ENCODE data around the gene SNAI1. TPM values are rescaled to one million over a fixed set of nuclear protein-coding genes. Genes with fewer than 3 reads are reported as not detected.

Gene SNAI1
- total RNA-seq, 1 experiment from 2014 or later = 0.90 TPM

GRCh38 chr20:49980140-49981008 is 2.4 kb upstream of the SNAI1 start:
- BruUV-seq (replicated peaks) = no TSS peak
- TF ChIP-seq CTCF (IDR thresholded peaks at IDR 0.05; ENCODE audit: unreplicated experiment) = no peak
- H3K4me1 Mint-ChIP-seq (ENCODE audit: low read depth, unreplicated experiment) = peaks cover 41% of the 10 kb centered on the region
- peaks cover 21% of the 10 kb centered on the region for H3K36me3 Mint-ChIP-seq (ENCODE audit: insufficient read depth, unreplicated experiment)
- CTCF ChIA-PET = interaction anchor here (1.4 to 5.5 kb wide), 3 partner anchors 90 to 140 kb away, joined by 3 to 134 read pairs (median 9); no protein-coding TSS in a partner anchor
- H3K27ac Mint-ChIP-seq (ENCODE audit: unreplicated experiment) = peak overlapping the region; percentile 10
- H3K27me3 Mint-ChIP-seq (ENCODE audit: unreplicated experiment) = peaks cover 29% of the 10 kb centered on the region
- H3K9me3 Mint-ChIP-seq (ENCODE audit: low read depth, unreplicated experiment) = no peaks in the 10 kb centered on the region
- no peak for DNase-seq
- H3K4me3 Mint-ChIP-seq (ENCODE audit: low read depth, unreplicated experiment) = no peak overlapping the region
- intact Hi-C loops (cut with micrococcal nuclease; ENCODE audit: unreplicated experiment) = loop anchor here (2.0 kb wide), 1 partner anchor 192 kb away; no protein-coding TSS in a partner anchor

GRCh38 chr20:49981218-49982071 is 1.3 kb upstream of the SNAI1 start:
- BruUV-seq (replicated peaks) = no TSS peak
- Mint-ChIP-seq H3K36me3 (ENCODE audit: insufficient read depth, unreplicated experiment) (peaks cover 21% of the 10 kb centered on the region), H3K27me3 (ENCODE audit: unreplicated experiment) (peaks cover 29% of the 10 kb centered on the region), H3K27ac (ENCODE audit: unreplicated experiment) (peak overlapping the region; percentile 10), H3K4me3 (ENCODE audit: low read depth, unreplicated experiment) (peak overlapping the region; percentile 63), H3K4me1 (ENCODE audit: low read depth, unreplicated experiment) (peaks cover 40% of the 10 kb centered on the region), H3K9me3 (ENCODE audit: low read depth, unreplicated experiment) (no peaks in the 10 kb centered on the region)
- TF ChIP-seq CTCF (IDR thresholded peaks at IDR 0.05; ENCODE audit: unreplicated experiment) = no peak
- CTCF ChIA-PET = interaction anchor here (1.4 to 5.5 kb wide), 2 partner anchors 89 to 105 kb away, joined by 3 to 134 read pairs; no protein-coding TSS in a partner anchor
- DNase-seq = no peak
- intact Hi-C loops (cut with micrococcal nuclease; ENCODE audit: unreplicated experiment) = loop anchor here (2.0 kb wide), 1 partner anchor 191 kb away; no protein-coding TSS in a partner anchor

GRCh38 chr20:49982072-49982345 is 771 bp upstream of the SNAI1 start:
- Mint-ChIP-seq H3K36me3 (ENCODE audit: insufficient read depth, unreplicated experiment) (peaks cover 21% of the 10 kb centered on the region), H3K4me1 (ENCODE audit: low read depth, unreplicated experiment) (peaks cover 34% of the 10 kb centered on the region), H3K4me3 (ENCODE audit: low read depth, unreplicated experiment) (peak overlapping the region; percentile 63), H3K9me3 (ENCODE audit: low read depth, unreplicated experiment) (no peaks in the 10 kb centered on the region), H3K27ac (ENCODE audit: unreplicated experiment) (peak overlapping the region; percentile 18), H3K27me3 (ENCODE audit: unreplicated experiment) (peaks cover 29% of the 10 kb centered on the region)
- no peak for DNase-seq
- TF ChIP-seq CTCF (IDR thresholded peaks at IDR 0.05; ENCODE audit: unreplicated experiment) = no peak
- CTCF ChIA-PET = interaction anchor here (5.5 kb wide), 1 partner anchor 89 kb away, joined by 134 read pairs; no protein-coding TSS in a partner anchor
- intact Hi-C loops (cut with micrococcal nuclease; ENCODE audit: unreplicated experiment) = no loop called here
- no TSS peak for BruUV-seq (replicated peaks)

- BruUV-seq (replicated peaks) = no TSS peak
- no peak for DNase-seq
- TF ChIP-seq CTCF (IDR thresholded peaks at IDR 0.05; ENCODE audit: unreplicated experiment) = no peak
- Mint-ChIP-seq H3K36me3 (ENCODE audit: insufficient read depth, unreplicated experiment) (peaks cover 24% of the 10 kb centered on the region), H3K27ac (ENCODE audit: unreplicated experiment) (peak overlapping the region; percentile 45), H3K4me1 (ENCODE audit: low read depth, unreplicated experiment) (peaks cover 33% of the 10 kb centered on the region), H3K27me3 (ENCODE audit: unreplicated experiment) (peaks cover 29% of the 10 kb centered on the region), H3K9me3 (ENCODE audit: low read depth, unreplicated experiment) (no peaks in the 10 kb centered on the region), H3K4me3 (ENCODE audit: low read depth, unreplicated experiment) (peak overlapping the region; percentile 63)
- intact Hi-C loops (cut with micrococcal nuclease; ENCODE audit: unreplicated experiment) = no loop called here
- CTCF ChIA-PET = interaction anchor here (0.5 to 5.5 kb wide), 3 partner anchors 33 to 88 kb away, joined by 4 to 134 read pairs (median 5); no protein-coding TSS in a partner anchor
Observed at GRCh38 chr20:49983123-49983847, 505 bp downstream of the SNAI1 start.

Data from Calu3 (cell line).